ENCODE data around the gene CTNNA1. TPM values are rescaled to one million over a fixed set of nuclear protein-coding genes. Genes with fewer than 3 reads are reported as not detected.
A peak's percentile ranks its signal among the peaks of the same experiment; 100 is the strongest.

Gene CTNNA1
- total RNA-seq, 1 experiment from 2014 or later, result 392 TPM

GRCh38 chr5:138946831-138947560, 193.8 kb downstream of the CTNNA1 start:
- CTCF ChIA-PET, result no interaction called here
- no TSS peak for BruUV-seq (replicated peaks)
- POLR2A ChIA-PET, result no interaction called here

GRCh38 chr5:138947780-138948179, 194.6 kb downstream of the CTNNA1 start:
- no peaks in the 10 kb centered on the region for H3K27me3 Mint-ChIP-seq (ENCODE audit: insufficient read depth, unreplicated experiment)
- Histone ChIP-seq H3K4me1 (no peaks in the 10 kb centered on the region), H3K4me3 (ENCODE audit: low read depth, low read length) (no peak overlapping the region), H3K27me3 (replicated peaks; ENCODE audit: control insufficient read depth, insufficient read depth, low read length) (no peaks in the 10 kb centered on the region), H3K36me3 (ENCODE audit: control insufficient read depth, insufficient read depth, low read length) (no peaks in the 10 kb centered on the region), H3K9me3 (no peaks in the 10 kb centered on the region)
- BruUV-seq (replicated peaks), result no TSS peak
- no peaks in the 10 kb centered on the region for H3K4me1 Mint-ChIP-seq (ENCODE audit: low read depth, unreplicated experiment)
- H3K36me3 Mint-ChIP-seq (ENCODE audit: insufficient read depth, unreplicated experiment), result peaks cover 39% of the 10 kb centered on the region
- no peak for TF ChIP-seq CTCF (IDR thresholded peaks at IDR 0.05; ENCODE audit: insufficient read depth in 1 of 2, low read depth in 1 of 2, low read length in 1 of 2, severe bottlenecking in 1 of 2, unreplicated experiment in 1 of 2)
- CTCF ChIA-PET, result no interaction called here
- POLR2A ChIA-PET, result no interaction called here
- intact Hi-C loops (cut with micrococcal nuclease; ENCODE audit: unreplicated experiment), result no loop called here
- DNase-seq, result peak in 1 of 2 experiments; percentile 26
- H3K4me3 Mint-ChIP-seq (ENCODE audit: unreplicated experiment), result no peak overlapping the region
- no peaks in the 10 kb centered on the region for H3K9me3 Mint-ChIP-seq (ENCODE audit: unreplicated experiment)
- no peak overlapping the region for H3K27ac Mint-ChIP-seq (ENCODE audit: unreplicated experiment)

More at GRCh38 chr5:138946831-138947560, 193.8 kb downstream of the CTNNA1 start:
- no peaks in the 10 kb centered on the region for H3K27me3 Mint-ChIP-seq (ENCODE audit: insufficient read depth, unreplicated experiment)
- Histone ChIP-seq H3K27me3 (replicated peaks; ENCODE audit: control insufficient read depth, insufficient read depth, low read length) (no peaks in the 10 kb centered on the region), H3K36me3 (ENCODE audit: control insufficient read depth, insufficient read depth, low read length) (no peaks in the 10 kb centered on the region), H3K4me3 (ENCODE audit: low read depth, low read length) (no peak overlapping the region), H3K9me3 (no peaks in the 10 kb centered on the region), H3K4me1 (no peaks in the 10 kb centered on the region)
- no peaks in the 10 kb centered on the region for H3K4me1 Mint-ChIP-seq (ENCODE audit: low read depth, unreplicated experiment)
- H3K4me3 Mint-ChIP-seq (ENCODE audit: unreplicated experiment), result no peak overlapping the region
- H3K9me3 Mint-ChIP-seq (ENCODE audit: unreplicated experiment), result no peaks in the 10 kb centered on the region
- TF ChIP-seq CTCF (IDR thresholded peaks at IDR 0.05; ENCODE audit: insufficient read depth in 1 of 2, low read depth in 1 of 2, low read length in 1 of 2, severe bottlenecking in 1 of 2, unreplicated experiment in 1 of 2), result no peak
- intact Hi-C loops (cut with micrococcal nuclease; ENCODE audit: unreplicated experiment), result no loop called here
- H3K27ac Mint-ChIP-seq (ENCODE audit: unreplicated experiment), result no peak overlapping the region
- H3K36me3 Mint-ChIP-seq (ENCODE audit: insufficient read depth, unreplicated experiment), result peaks cover 39% of the 10 kb centered on the region
- DNase-seq, result peak in 1 of 2 experiments; percentile 32

- Mint-ChIP-seq H3K36me3 (ENCODE audit: insufficient read depth, unreplicated experiment) (peaks cover 35% of the 10 kb centered on the region), H3K27ac (ENCODE audit: unreplicated experiment) (no peak overlapping the region)
- CTCF ChIA-PET, result no interaction called here
Observed at GRCh38 chr5:138948471-138949222, 195.4 kb downstream of the CTNNA1 start.

More at GRCh38 chr5:138948471-138949222, 195.4 kb downstream of the CTNNA1 start:
- Mint-ChIP-seq H3K9me3 (ENCODE audit: unreplicated experiment) (no peaks in the 10 kb centered on the region), H3K4me3 (ENCODE audit: unreplicated experiment) (no peak overlapping the region), H3K4me1 (ENCODE audit: low read depth, unreplicated experiment) (no peaks in the 10 kb centered on the region), H3K27me3 (ENCODE audit: insufficient read depth, unreplicated experiment) (no peaks in the 10 kb centered on the region)
- peak in 1 of 2 experiments; percentile 22 for DNase-seq
- Histone ChIP-seq H3K9me3 (no peaks in the 10 kb centered on the region), H3K4me1 (no peaks in the 10 kb centered on the region), H3K4me3 (ENCODE audit: low read depth, low read length) (no peak overlapping the region), H3K27me3 (replicated peaks; ENCODE audit: control insufficient read depth, insufficient read depth, low read length) (no peaks in the 10 kb centered on the region), H3K36me3 (ENCODE audit: control insufficient read depth, insufficient read depth, low read length) (no peaks in the 10 kb centered on the region)
- intact Hi-C loops (cut with micrococcal nuclease; ENCODE audit: unreplicated experiment), result no loop called here
- POLR2A ChIA-PET, result no interaction called here
- no peak for TF ChIP-seq CTCF (IDR thresholded peaks at IDR 0.05; ENCODE audit: insufficient read depth in 1 of 2, low read depth in 1 of 2, low read length in 1 of 2, severe bottlenecking in 1 of 2, unreplicated experiment in 1 of 2)
- BruUV-seq (replicated peaks), result no TSS peak
